NCI-H2081 treated with DMSO at 0.1 percent for 48 hours (cell line): ENCODE data around the gene ZMYND15.

Experiments used
- DNase-seq: peaks from one replicate; lab custom pipeline; 2025; lab: John Stamatoyannopoulos, UW

ZMYND15 gene

GRCh38 chr17:4716081-4716480, 23.6 kb upstream of the ZMYND15 start:
- DNase-seq, result no peak

GRCh38 chr17:4717791-4718190, 21.8 kb upstream of the ZMYND15 start:
- no peak for DNase-seq

GRCh38 chr17:4718276-4718675, 21.4 kb upstream of the ZMYND15 start:
- DNase-seq, result no peak

- DNase-seq, result no peak
Measured at GRCh38 chr17:4719146-4719545, 20.5 kb upstream of the ZMYND15 start.

- DNase-seq, result no peak
Measured at GRCh38 chr17:4719684-4720221, 19.9 kb upstream of the ZMYND15 start.

- DNase-seq, result no peak
Measured at GRCh38 chr17:4720787-4721186, 18.8 kb upstream of the ZMYND15 start.

GRCh38 chr17:4721203-4722135, 18.2 kb upstream of the ZMYND15 start:
- DNase-seq, result no peak

- DNase-seq, result no peak
Measured at GRCh38 chr17:4722678-4723240, 16.9 kb upstream of the ZMYND15 start.

- no peak for DNase-seq
Measured at GRCh38 chr17:4724650-4725049, 15.0 kb upstream of the ZMYND15 start.

GRCh38 chr17:4725646-4726310, 13.9 kb upstream of the ZMYND15 start:
- no peak for DNase-seq

- no peak for DNase-seq
Measured at GRCh38 chr17:4728124-4728523, 11.5 kb upstream of the ZMYND15 start.

- DNase-seq, result no peak
Measured at GRCh38 chr17:4733073-4733531, 6.5 kb upstream of the ZMYND15 start.

GRCh38 chr17:4734857-4735475, 4.7 kb upstream of the ZMYND15 start:
- no peak for DNase-seq

- no peak for DNase-seq
Measured at GRCh38 chr17:4735876-4736651, 3.6 kb upstream of the ZMYND15 start.

- DNase-seq, result no peak
Measured at GRCh38 chr17:4738136-4739121, 1.2 kb upstream of the ZMYND15 start.

GRCh38 chr17:4740025-4740351, 355 bp downstream of the ZMYND15 start:
- no peak for DNase-seq

- DNase-seq, result no peak
Measured at GRCh38 chr17:4740584-4740983, 951 bp downstream of the ZMYND15 start.

- DNase-seq, result no peak
Measured at GRCh38 chr17:4741544-4741943, 1.9 kb downstream of the ZMYND15 start.

- DNase-seq, result no peak
Measured at GRCh38 chr17:4742133-4742532, 2.5 kb downstream of the ZMYND15 start.

GRCh38 chr17:4742629-4743028, 3.0 kb downstream of the ZMYND15 start:
- DNase-seq, result no peak
